Astrocyte (in vitro differentiated cells and primary cell): Measurements from ENCODE around the gene FBXO5. TPM values are rescaled to one million over a fixed set of nuclear protein-coding genes. Genes with fewer than 3 reads are reported as not detected.

ENCODE experiments used
- DNase-seq: peaks from one replicate; pipeline ENCODE4 v3.0.0-alpha.2; 2010; ENCODE audit warnings: low read depth
- FAIRE-seq: peaks from 2 replicates; lab custom pipeline; 2011; peaks lifted over from hg19 to GRCh38; lab: Jason Lieb, UNC
- H2AFZ ChIP-seq: 2 replicates; pipeline ENCODE4 v1.6.0; 2012; ENCODE audit warnings: low read depth, low read length, inconsistent platforms
- H3K27ac ChIP-seq: 2 replicates; pipeline ENCODE4 v1.5.1; 2011; ENCODE audit warnings: low read depth, low read length, inconsistent platforms
- H3K27me3 ChIP-seq: 2 replicates; pipeline ENCODE4 v1.6.0; 2011; ENCODE audit warnings: low read length, inconsistent platforms; ENCODE audit not compliant: insufficient read depth
- H3K36me3 ChIP-seq: 2 replicates; pipeline ENCODE4 v1.5.1; 2011; ENCODE audit warnings: low read length, inconsistent platforms; ENCODE audit not compliant: insufficient read depth
- H3K4me1 ChIP-seq: 2 replicates; pipeline ENCODE4 v1.5.1; 2011; ENCODE audit warnings: low read length, inconsistent platforms; ENCODE audit not compliant: insufficient read depth
- H3K4me2 ChIP-seq: 2 replicates; pipeline ENCODE4 v1.6.0; 2012; ENCODE audit warnings: low read length, inconsistent platforms
- H3K4me3 ChIP-seq: 2 replicates; pipeline ENCODE4 v1.5.1; 2011; ENCODE audit warnings: low read depth, mild to moderate bottlenecking, low read length, inconsistent platforms; ENCODE audit not compliant: insufficient read depth
- H3K79me2 ChIP-seq: 2 replicates; pipeline ENCODE4 v1.6.0; 2012; ENCODE audit warnings: mild to moderate bottlenecking, low read length, inconsistent platforms; ENCODE audit not compliant: insufficient read depth
- H3K9ac ChIP-seq: 2 replicates; pipeline ENCODE4 v1.6.0; 2012; ENCODE audit warnings: mild to moderate bottlenecking, low read length, inconsistent platforms
- H3K9me3 ChIP-seq: 2 replicates; pipeline ENCODE4 v1.5.1; 2012; ENCODE audit warnings: low read depth, mild to moderate bottlenecking, low read length, inconsistent platforms; ENCODE audit not compliant: insufficient read depth
- H4K20me1 ChIP-seq: 2 replicates; pipeline ENCODE4 v1.6.0; 2012; ENCODE audit warnings: low read length, inconsistent platforms; ENCODE audit not compliant: insufficient read depth
- H3K27ac Mint-ChIP-seq: one replicate; pipeline ENCODE4 v1.8.0; 2021; ENCODE audit warnings: mild to moderate bottlenecking, mixed read lengths; ENCODE audit not compliant: unreplicated experiment
- H3K27me3 Mint-ChIP-seq: one replicate; pipeline ENCODE4 v1.8.0; 2021; ENCODE audit warnings: low read depth, mixed read lengths; ENCODE audit not compliant: unreplicated experiment
- H3K36me3 Mint-ChIP-seq: one replicate; pipeline ENCODE4 v1.8.0; 2021; ENCODE audit warnings: low read depth, mixed read lengths; ENCODE audit not compliant: unreplicated experiment
- H3K4me1 Mint-ChIP-seq: one replicate; pipeline ENCODE4 v1.8.0; 2021; ENCODE audit warnings: low read depth, mixed read lengths; ENCODE audit not compliant: unreplicated experiment
- H3K4me3 Mint-ChIP-seq: one replicate; pipeline ENCODE4 v1.8.0; 2021; ENCODE audit warnings: mild to moderate bottlenecking, moderate library complexity, mixed read lengths; ENCODE audit not compliant: unreplicated experiment
- H3K9me3 Mint-ChIP-seq: one replicate; pipeline ENCODE4 v1.8.0; 2021; ENCODE audit warnings: mild to moderate bottlenecking, mixed read lengths; ENCODE audit not compliant: unreplicated experiment
- EZH2 ChIP-seq: IDR thresholded peaks from 2 replicates; pipeline ENCODE4 v1.6.1; 2012; ENCODE audit warnings: mild to moderate bottlenecking, low read length, inconsistent platforms; ENCODE audit not compliant: insufficient read depth
- total RNA-seq: library from RNA; stranded (reverse); gene quantifications from 2 replicates; pipeline ENCODE4 v1.2.1, GENCODE V29; 2021
- TF ChIP-seq, protein P1 (sequence below): IDR thresholded peaks from 2 replicates; pipeline ENCODE4 v1.5.1; 2011; ENCODE audit warnings: low read depth, mild to moderate bottlenecking, inconsistent platforms, low read length, moderate library complexity; ENCODE audit not compliant: insufficient read depth

FBXO5 gene
- total RNA-seq, 1 donor from 2014 or later: 7.5 TPM

DNA sequence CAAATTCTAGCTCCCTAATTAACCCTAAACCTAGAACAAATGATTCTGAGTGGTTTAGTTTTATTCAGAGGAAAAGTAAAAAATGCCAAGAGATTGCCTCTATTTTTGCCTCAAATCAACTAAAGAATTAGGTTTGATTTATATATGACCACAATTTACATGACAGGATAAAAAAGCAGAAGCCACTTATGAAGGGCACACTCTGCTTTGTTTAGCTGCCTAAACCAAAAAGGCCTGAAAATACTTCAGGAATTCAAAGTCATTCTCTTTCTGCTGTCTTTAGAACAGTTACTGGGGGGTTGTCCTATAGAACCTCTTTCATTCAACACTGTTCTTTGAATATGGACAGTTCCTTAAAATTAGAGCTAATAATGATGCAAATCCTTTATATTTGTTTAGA lies 5.3 kb downstream of the FBXO5 start:
- TF ChIP-seq, protein P1, sequence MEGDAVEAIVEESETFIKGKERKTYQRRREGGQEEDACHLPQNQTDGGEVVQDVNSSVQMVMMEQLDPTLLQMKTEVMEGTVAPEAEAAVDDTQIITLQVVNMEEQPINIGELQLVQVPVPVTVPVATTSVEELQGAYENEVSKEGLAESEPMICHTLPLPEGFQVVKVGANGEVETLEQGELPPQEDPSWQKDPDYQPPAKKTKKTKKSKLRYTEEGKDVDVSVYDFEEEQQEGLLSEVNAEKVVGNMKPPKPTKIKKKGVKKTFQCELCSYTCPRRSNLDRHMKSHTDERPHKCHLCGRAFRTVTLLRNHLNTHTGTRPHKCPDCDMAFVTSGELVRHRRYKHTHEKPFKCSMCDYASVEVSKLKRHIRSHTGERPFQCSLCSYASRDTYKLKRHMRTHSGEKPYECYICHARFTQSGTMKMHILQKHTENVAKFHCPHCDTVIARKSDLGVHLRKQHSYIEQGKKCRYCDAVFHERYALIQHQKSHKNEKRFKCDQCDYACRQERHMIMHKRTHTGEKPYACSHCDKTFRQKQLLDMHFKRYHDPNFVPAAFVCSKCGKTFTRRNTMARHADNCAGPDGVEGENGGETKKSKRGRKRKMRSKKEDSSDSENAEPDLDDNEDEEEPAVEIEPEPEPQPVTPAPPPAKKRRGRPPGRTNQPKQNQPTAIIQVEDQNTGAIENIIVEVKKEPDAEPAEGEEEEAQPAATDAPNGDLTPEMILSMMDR: no peak
- TF ChIP-seq EZH2: no peak
- Histone ChIP-seq H3K9ac (no peak overlapping the region), H3K4me3 (no peak overlapping the region), H3K27ac (no peak overlapping the region), H4K20me1 (peaks cover 58% of the 10 kb centered on the region), H3K4me1 (no peaks in the 10 kb centered on the region), H2AFZ (no peak overlapping the region), H3K79me2 (peaks cover 100% of the 10 kb centered on the region), H3K9me3 (no peaks in the 10 kb centered on the region), H3K4me2 (peak overlapping the region; percentile 26), H3K27me3 (no peaks in the 10 kb centered on the region), H3K36me3 (peaks cover 18% of the 10 kb centered on the region)
- Mint-ChIP-seq H3K36me3 (peaks cover 4% of the 10 kb centered on the region), H3K4me3 (no peak overlapping the region), H3K27ac (no peak overlapping the region), H3K27me3 (no peaks in the 10 kb centered on the region), H3K4me1 (peaks cover 24% of the 10 kb centered on the region), H3K9me3 (no peaks in the 10 kb centered on the region)
- FAIRE-seq (no peak), DNase-seq (no peak)

DNA sequence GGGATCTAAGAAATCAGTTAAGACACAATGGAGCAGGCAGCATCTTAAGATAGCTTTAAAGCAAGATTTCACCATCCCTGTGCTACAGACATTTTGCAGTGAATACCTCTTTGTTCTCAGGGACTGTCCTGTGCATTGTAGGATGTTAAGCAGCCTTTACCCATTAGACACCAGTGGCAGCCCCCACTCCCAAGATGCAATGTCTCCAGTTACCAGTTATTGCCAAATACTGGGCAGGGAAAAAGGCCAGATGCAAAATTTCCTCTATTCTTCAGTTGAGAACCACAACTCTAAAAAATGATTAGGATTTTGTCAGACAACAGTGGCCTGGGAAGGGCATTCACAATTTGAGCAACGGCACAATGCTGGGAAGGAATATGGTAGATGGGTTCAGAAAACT lies 6.1 kb downstream of the FBXO5 start:
- no peak overlapping the region for H3K4me3 Mint-ChIP-seq
- Histone ChIP-seq H3K36me3 (peaks cover 25% of the 10 kb centered on the region), H3K4me2 (no peak overlapping the region), H3K27me3 (no peaks in the 10 kb centered on the region), H3K9ac (no peak overlapping the region), H3K4me3 (no peak overlapping the region), H4K20me1 (peaks cover 50% of the 10 kb centered on the region), H3K9me3 (no peaks in the 10 kb centered on the region), H2AFZ (no peak overlapping the region), H3K27ac (no peak overlapping the region), H3K4me1 (no peaks in the 10 kb centered on the region), H3K79me2 (peaks cover 96% of the 10 kb centered on the region)
- H3K27me3 Mint-ChIP-seq: no peaks in the 10 kb centered on the region
- H3K4me1 Mint-ChIP-seq: peaks cover 24% of the 10 kb centered on the region
- peaks cover 4% of the 10 kb centered on the region for H3K36me3 Mint-ChIP-seq
- FAIRE-seq (no peak), DNase-seq (no peak)
- no peaks in the 10 kb centered on the region for H3K9me3 Mint-ChIP-seq
- TF ChIP-seq, protein P1: no peak
- TF ChIP-seq EZH2: no peak
- H3K27ac Mint-ChIP-seq: no peak overlapping the region

DNA sequence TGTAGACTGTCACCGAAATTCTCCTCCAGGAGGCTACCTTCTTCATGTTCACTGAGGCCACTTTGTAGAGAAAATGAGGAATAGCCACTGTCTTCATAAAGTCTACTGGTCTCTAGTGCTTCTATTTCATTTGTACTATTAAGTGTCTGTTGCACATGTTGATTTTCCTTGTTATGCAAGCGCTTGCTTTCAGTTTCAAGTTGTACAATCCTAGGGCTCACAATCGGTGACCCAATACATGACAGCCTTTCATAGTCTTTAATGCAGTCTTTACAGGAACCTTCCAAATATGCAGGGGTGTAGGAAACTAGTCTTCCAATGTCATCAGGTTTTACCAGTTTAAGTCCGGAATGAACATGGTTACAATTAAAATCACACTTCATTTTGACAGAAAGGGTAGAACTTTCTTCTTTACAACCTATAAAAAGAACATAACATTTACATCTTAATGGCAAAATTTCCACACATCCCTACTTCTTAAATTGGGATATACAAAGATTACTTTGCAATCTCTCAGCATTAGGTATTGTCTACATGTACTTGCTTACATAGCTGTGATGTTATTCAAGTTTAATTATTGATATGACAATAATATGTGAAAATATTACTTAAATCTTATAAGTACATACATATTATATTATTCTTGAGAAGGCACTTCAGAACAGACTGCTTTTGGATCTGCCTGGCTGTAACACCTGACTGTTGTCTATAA lies 7.5 kb downstream of the FBXO5 start:
- Histone ChIP-seq H3K4me3 (no peak overlapping the region), H3K4me1 (no peaks in the 10 kb centered on the region), H3K79me2 (peaks cover 85% of the 10 kb centered on the region), H3K27ac (no peak overlapping the region), H3K36me3 (peaks cover 38% of the 10 kb centered on the region), H3K4me2 (no peak overlapping the region), H3K27me3 (no peaks in the 10 kb centered on the region), H4K20me1 (peaks cover 42% of the 10 kb centered on the region), H3K9me3 (no peaks in the 10 kb centered on the region), H2AFZ (no peak overlapping the region), H3K9ac (no peak overlapping the region)
- peaks cover 15% of the 10 kb centered on the region for H3K4me1 Mint-ChIP-seq
- H3K27ac Mint-ChIP-seq: no peak overlapping the region
- no peak for DNase-seq
- H3K9me3 Mint-ChIP-seq: no peaks in the 10 kb centered on the region
- no peak for FAIRE-seq
- no peak for TF ChIP-seq EZH2
- TF ChIP-seq, protein P1: no peak
- H3K4me3 Mint-ChIP-seq: no peak overlapping the region
- H3K27me3 Mint-ChIP-seq: no peaks in the 10 kb centered on the region
- H3K36me3 Mint-ChIP-seq: peaks cover 4% of the 10 kb centered on the region
